Hepatocyte (in vitro differentiated cells): ENCODE results near the gene LAMA3.

ENCODE experiments used
- EZH2 ChIP-seq: fragments of 200-600 bp; sonication (generic); IDR thresholded peaks from 2 replicates; pipeline ENCODE4 v1.6.1; 2016; ENCODE audit warnings: antibody characterized with exemption, mild to moderate bottlenecking, borderline replicate concordance
- TF ChIP-seq, protein P1 (sequence below): fragments of 200-600 bp; sonication (generic); IDR thresholded peaks from 2 replicates; pipeline ENCODE4 v1.5.1; 2016; ENCODE audit warnings: antibody characterized with exemption, mild to moderate bottlenecking; ENCODE audit not compliant: poor library complexity

DNA sequence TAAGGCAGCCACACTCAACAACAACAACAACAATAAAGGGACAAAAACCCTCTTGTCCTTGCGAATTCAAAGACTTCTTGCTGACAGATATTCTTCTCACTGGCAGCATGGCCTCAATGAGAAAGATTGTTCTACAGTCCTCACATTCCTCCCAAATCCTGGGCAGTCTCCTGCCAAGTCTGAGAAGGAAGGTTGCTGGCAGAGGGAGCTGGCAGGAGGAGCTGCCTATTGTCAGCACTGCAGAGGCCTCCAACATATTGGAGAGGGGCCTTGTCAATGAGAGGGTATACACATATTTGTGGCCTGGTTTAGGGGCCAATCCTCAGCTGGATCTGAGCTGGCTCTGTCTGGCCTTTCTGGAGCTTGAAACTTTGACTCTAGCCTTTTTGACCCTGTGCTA, 63.5 kb downstream of the LAMA3 start:
- TF ChIP-seq, protein P1, sequence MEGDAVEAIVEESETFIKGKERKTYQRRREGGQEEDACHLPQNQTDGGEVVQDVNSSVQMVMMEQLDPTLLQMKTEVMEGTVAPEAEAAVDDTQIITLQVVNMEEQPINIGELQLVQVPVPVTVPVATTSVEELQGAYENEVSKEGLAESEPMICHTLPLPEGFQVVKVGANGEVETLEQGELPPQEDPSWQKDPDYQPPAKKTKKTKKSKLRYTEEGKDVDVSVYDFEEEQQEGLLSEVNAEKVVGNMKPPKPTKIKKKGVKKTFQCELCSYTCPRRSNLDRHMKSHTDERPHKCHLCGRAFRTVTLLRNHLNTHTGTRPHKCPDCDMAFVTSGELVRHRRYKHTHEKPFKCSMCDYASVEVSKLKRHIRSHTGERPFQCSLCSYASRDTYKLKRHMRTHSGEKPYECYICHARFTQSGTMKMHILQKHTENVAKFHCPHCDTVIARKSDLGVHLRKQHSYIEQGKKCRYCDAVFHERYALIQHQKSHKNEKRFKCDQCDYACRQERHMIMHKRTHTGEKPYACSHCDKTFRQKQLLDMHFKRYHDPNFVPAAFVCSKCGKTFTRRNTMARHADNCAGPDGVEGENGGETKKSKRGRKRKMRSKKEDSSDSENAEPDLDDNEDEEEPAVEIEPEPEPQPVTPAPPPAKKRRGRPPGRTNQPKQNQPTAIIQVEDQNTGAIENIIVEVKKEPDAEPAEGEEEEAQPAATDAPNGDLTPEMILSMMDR, result no peak
- no peak for TF ChIP-seq EZH2
